ENCODE results near the gene CD6.

DNA sequence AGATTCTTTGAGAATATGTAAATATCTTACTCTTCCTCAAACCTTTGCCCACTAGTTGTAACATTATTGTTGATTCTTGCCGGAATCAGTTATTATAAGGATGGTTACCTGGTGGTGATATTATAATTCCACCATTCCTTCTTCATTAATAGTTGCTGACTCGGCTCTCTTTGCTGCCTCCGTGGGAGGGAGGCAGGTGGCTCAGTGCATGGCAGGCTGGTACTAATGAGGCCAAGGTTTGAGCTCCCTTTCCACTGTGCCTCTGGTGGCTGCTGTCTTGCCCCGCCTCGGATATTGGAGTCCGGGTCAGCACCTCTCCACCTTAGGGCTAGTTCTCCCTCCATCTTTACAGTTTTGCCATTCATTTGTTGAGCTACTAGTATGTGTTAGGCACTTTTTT lies 12.7 kb downstream of the CD6 start:
- TF ChIP-seq, protein P1, sequence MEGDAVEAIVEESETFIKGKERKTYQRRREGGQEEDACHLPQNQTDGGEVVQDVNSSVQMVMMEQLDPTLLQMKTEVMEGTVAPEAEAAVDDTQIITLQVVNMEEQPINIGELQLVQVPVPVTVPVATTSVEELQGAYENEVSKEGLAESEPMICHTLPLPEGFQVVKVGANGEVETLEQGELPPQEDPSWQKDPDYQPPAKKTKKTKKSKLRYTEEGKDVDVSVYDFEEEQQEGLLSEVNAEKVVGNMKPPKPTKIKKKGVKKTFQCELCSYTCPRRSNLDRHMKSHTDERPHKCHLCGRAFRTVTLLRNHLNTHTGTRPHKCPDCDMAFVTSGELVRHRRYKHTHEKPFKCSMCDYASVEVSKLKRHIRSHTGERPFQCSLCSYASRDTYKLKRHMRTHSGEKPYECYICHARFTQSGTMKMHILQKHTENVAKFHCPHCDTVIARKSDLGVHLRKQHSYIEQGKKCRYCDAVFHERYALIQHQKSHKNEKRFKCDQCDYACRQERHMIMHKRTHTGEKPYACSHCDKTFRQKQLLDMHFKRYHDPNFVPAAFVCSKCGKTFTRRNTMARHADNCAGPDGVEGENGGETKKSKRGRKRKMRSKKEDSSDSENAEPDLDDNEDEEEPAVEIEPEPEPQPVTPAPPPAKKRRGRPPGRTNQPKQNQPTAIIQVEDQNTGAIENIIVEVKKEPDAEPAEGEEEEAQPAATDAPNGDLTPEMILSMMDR (IDR thresholded peaks at IDR 0.05): no peak
- TF ChIP-seq POLR2A (IDR thresholded peaks at IDR 0.05): no peak

Measured in breast epithelium (tissue), 3 donors.